ENCODE measurements around the gene SORD.
"Not testable (repeated sequence)": the region's sequence is repeated elsewhere in the genome, so short reads cannot be mapped to it uniquely, and the experiment has no call there.

Gene SORD

DNA sequence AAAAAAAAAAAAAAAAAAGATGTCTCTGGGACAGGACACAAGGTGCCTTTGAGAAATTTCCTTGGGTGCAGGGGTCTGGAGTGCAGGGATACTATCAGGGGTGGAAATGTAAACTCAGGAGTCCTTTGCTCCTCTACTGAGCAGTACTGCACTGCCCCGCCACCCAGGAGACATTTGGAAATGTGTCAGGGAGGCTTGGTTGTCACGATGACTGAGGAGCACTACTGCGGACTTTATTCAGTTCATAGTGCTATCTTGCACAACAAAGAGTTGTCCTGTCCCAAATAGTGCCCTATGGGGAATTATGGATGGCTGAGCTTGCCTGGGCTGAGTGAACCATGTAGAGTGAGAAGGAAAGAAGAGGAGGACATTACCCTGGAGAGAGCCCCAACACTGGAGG, 2.6 kb downstream of the SORD start:
- DNase-seq: not testable (repeated sequence)

GRCh38 chr15:45026651-45027190, 3.7 kb downstream of the SORD start:
- no peak for DNase-seq

GRCh38 chr15:45027220-45027619, 4.2 kb downstream of the SORD start:
- no peak for DNase-seq

DNA sequence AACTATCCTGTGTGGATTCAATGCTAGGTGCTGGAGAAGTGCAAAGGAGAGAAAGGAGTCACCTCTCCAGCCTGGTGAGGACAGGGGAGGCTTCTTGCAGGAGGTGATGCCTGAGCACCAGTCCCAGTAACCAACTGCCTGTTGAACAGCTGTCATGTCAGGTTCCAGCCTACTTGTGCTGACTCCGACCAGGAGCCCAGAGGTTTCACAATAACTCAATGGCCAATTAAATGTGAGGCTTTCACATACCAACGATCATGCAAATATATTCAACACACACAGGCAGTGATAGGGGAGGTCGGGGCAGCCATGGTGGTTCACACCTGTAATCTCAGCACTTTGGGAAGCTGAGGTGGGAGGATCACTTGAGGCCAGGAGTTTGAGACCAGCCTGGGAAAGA, 7.7 kb downstream of the SORD start:
- no peak for DNase-seq

GRCh38 chr15:45031522-45032028, 8.6 kb downstream of the SORD start:
- DNase-seq: not testable (repeated sequence)

DNA sequence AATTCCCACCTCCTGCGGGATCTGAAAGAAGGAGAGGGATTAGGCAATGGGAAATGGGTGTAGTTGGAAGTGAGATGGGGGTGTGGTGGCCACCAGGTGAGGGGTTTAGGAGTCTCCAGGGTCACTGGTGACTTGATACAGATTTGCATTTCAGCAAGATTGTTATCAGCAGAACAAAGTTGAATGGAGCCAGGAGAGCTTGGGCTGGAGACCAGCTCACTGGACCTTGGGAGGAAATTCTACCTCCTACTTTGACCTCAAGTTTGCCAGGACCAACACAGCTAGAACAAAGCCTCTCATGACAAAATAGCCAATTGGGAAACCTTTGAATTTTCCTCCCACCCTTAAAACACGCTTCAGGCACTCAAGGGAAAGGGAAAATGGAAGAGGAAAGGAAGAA, 9.5 kb downstream of the SORD start:
- not testable (repeated sequence) for DNase-seq

GRCh38 chr15:45034087-45034486, 11.1 kb downstream of the SORD start:
- not testable (repeated sequence) for DNase-seq

GRCh38 chr15:45034600-45035375, 11.8 kb downstream of the SORD start:
- DNase-seq: not testable (repeated sequence)

GRCh38 chr15:45036812-45037781, 14.1 kb downstream of the SORD start:
- DNase-seq: peak; percentile 71

GRCh38 chr15:45037936-45038335, 14.9 kb downstream of the SORD start:
- no peak for DNase-seq

GRCh38 chr15:45040396-45040795, 17.4 kb downstream of the SORD start:
- DNase-seq: not testable (repeated sequence)

DNA sequence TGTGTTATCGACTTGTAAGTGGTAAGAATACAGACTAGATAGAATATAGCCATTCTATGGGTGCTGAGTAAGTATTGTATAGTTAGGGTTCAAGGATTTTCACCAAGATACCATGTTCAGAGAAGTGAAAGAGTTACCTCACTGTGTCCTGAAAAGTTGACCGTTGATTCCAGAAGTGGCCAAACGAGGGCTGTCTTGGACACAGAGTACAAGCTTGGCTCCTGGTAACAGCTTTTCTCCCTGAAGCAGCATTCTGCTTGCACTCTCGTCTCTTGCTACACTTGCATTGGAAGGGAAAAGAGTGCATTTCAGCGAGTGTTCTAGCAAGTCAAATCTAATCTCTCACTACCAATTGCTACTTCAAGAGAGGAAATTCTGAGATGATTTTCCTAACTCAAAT, 18.5 kb downstream of the SORD start:
- DNase-seq: not testable (repeated sequence)

DNA sequence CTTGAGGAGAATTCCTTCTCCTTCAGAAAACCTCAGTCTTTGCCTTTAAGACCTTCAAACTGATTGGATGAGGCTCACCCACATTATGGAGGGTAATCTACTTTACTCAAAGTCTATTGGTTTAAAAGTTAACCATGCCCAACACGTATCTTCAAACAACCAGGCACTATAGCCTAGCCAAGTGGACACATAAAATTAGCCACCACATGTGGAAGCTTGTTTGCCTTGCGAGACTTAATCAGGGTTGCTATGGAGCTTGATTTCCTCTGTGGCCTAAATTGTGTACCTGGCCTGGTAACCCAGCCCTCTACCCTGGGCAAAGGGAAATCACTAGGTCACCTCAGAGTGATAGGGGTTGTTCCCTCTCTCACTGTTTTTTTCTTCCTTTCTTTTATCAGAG, 19.9 kb downstream of the SORD start:
- not testable (repeated sequence) for DNase-seq

DNA sequence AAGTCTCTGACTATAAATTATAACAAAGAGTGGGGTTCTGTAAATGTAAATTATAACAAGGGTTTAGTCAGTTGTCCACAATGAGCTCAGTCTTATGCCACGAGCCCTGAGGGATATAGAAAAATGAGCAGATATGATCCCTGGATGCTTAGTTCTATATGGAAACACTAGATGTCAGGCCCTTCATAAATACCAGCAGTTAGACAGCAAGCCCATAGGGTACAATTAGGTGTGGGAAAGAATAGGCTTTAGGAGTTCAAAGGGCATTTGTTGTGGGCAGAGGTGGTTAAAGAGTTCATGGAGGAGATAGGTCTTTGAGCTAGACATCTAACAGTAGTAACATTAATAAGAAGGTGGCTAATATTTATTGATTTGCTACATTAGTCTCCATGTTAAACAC, 21.3 kb downstream of the SORD start:
- DNase-seq: not testable (repeated sequence)

DNA sequence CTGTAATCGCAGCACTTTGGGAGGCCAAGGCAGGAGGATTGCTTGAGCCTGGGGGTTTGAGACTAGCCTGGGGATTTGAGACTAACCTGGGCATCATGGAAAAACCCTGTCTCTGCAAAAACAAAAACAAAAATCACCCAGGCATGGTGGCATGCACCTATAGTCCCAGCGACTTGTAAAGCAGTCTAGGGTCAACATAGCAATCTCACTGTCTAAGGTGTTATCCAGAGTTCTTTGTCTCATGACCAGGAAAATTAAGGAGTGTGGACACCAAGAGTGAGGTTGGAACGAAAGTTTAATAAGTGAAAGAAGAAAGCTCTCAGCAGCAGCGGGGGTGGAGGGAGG, 25.4 kb downstream of the SORD start:
- DNase-seq: not testable (repeated sequence)

DNA sequence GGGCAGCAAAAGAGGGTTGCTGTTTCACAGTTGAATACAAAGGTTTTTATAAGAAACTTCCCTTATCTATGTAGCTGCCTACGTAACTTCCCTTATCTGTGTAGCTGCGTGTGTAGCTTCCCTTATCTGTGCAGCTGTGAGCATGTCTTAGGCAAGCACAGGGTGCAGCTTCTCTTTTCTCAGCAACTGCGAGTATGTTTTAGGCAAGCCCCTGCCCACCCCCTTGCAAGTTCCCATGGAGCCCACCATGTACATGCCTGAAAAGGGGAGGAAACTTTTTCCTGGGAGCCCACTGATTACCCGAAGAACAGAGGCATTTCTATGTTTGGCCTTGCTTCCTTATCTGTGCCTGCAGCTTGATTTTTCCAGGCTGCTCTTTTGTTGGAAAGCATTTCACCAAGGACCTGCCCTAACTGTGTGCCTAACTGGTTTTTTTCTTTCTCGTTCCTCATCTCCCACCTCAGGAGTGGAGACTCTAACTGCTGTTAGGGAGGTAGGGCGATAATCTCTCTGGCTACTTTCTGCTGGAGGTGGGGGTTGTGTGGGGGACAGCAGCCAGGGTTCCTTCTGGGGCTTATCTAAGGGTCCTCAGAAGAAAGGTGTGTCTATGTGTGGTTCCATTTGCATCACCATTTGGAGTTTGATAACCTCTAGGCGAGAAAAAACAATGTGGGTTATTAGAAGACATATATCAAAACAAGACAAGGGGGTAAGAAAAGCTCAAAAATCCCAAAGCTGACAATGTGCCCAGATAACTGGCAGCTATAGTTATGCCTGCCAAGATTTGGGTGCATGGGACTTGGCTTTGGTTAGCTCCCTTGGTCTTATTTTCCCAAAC, 26.0 kb downstream of the SORD start:
- no peak for DNase-seq

GRCh38 chr15:45050587-45050986, 27.6 kb downstream of the SORD start:
- DNase-seq: no peak

DNA sequence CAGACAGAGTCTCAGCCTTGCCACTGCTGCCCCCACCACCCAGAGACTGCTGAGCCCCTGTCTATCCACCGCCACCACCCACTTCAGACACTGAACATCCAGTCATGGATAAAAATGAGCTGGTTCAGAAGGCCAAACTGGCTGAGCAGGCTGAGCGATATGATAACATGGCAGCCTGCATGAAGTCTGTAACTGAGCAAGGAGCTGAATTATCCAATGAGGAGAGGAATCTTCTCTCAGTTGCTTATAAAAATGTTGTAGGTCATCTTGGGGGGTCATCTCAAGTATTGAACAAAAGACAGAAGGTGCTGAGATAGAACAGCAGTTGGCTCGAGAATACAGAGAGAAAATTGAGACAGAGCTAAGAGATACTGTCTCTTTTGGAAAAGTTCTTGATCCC, 29.7 kb downstream of the SORD start:
- DNase-seq: not testable (repeated sequence)

DNA sequence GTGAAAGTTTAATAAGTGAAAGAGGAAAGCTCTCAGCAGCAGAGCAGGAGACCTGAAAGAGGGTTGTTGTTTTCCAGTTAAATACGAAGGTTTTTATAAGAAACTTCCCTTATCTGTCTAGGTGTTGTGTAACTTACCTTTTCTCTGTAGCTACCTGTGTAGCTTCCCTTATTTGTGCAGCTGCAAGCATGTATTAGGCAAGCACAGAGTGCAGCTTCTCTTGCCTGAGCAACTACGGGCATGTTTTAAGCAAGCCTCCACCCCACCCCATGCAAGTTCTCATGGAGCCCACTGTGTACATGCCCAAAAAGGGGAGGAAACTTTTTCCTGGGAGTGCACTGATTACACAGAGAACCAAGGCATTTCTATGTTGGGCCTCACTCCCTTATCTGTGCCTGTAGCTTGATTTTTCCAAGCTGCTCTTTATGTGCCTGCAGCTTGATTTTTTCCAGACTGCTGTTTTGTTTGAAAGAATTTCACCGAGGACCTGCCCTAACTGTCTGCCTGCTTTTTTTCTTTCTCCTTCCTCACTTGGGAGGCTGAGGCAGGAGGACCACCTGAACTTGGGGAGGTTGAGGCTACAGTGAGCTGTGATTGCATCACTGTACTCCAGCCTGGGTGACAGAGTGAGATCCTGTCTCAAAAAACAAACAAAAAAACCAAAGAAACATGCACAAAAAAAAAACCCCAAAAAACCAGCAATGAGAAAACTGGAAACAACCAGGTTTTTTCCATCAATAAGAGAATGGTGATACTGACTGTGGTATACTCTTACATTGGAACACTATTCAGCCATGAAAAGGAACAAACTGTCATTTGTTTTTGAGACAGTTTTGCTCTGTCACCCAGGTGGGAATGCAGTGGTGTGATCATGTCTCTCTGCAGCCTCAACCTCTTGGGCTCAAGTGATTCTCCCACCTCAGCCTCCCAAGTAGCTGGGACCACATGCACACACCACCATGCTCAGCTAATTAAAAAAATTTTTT, 36.0 kb downstream of the SORD start:
- not testable (repeated sequence) for DNase-seq

DNA sequence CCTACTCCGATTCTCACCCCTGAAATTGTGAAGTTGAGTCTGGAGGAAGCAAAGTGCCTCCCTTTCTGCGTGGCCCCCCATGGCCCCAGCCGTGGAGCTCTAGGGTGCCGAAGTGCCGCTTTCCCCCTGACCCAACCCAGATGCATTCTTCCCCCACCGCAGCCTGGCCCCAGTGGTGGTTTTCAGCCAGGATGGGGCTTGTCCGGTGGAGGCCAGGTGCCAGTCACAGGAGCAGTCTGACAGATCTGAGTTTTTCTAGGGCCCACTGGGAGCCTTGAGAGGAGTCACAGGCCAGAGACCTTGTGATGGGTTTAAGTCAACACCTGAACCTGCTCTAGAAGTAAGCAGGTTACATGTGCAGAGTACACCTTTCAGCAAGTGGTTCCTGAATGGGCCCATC, 39.3 kb downstream of the SORD start:
- DNase-seq: not testable (repeated sequence)

- DNase-seq: no peak
These were observed 41.4 kb downstream of the SORD start for GRCh38 chr15:45064386-45064785.
